Memory B cell (primary cell): ENCODE data around the gene GPC6.
"Not testable (repeated sequence)": the region's sequence is repeated elsewhere in the genome, so short reads cannot be mapped to it uniquely, and the experiment has no call there.

ENCODE experiments used
- ATAC-seq: fragments of 150-1000 bp; cut with Tn5 transposase; 2 replicates; pipeline ENCODE4 v1.10.0; 2021; ENCODE audit warnings: low read depth, mild to moderate bottlenecking, moderate library complexity
- DNase-seq, 2 donors: peaks; one replicate each; pipeline ENCODE4 v3.0.0; 2022; ENCODE audit warnings: low spot score in 2 of 2
- H3K27ac Mint-ChIP-seq: one replicate; pipeline ENCODE4 v1.8.0; 2022; ENCODE audit warnings: mild to moderate bottlenecking, moderate library complexity, mixed read lengths
- H3K27me3 Mint-ChIP-seq: one replicate; pipeline ENCODE4 v1.8.0; 2022; ENCODE audit warnings: mixed read lengths
- H3K36me3 Mint-ChIP-seq: one replicate; pipeline ENCODE4 v1.8.0; 2022; ENCODE audit warnings: mild to moderate bottlenecking, mixed read lengths
- H3K4me1 Mint-ChIP-seq: one replicate; pipeline ENCODE4 v1.8.0; 2022; ENCODE audit warnings: mixed read lengths
- H3K4me3 Mint-ChIP-seq: one replicate; pipeline ENCODE4 v1.8.0; 2022; ENCODE audit warnings: mild to moderate bottlenecking, moderate library complexity, mixed read lengths
- H3K9me3 Mint-ChIP-seq: one replicate; pipeline ENCODE4 v1.8.0; 2022; ENCODE audit warnings: mixed read lengths

The GPC6 gene

DNA sequence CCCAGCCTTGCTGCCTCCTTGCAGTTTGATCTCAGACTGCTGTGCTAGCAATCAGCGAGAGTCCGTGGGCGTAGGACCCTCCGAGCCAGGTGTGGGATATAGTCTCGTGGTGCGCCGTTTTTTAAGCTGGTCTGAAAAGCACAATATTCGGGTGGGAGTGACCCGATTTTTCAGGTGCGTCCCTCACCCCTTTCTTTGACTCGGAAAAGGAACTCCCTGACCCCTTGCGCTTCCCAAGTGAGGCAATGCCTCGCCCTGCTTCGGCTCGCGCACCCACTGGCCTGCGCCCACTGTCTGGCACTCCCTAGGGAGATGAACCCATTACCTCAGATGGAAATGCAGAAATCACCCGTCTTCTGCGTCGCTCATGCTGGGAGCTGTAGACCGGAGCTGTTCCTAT lies 269.5 kb downstream of the GPC6 start:
- ATAC-seq, H3K36me3 Mint-ChIP-seq, H3K27ac Mint-ChIP-seq, H3K27me3 Mint-ChIP-seq, H3K4me1 Mint-ChIP-seq, DNase-seq, H3K4me3 Mint-ChIP-seq, H3K9me3 Mint-ChIP-seq: not testable (repeated sequence)

DNA sequence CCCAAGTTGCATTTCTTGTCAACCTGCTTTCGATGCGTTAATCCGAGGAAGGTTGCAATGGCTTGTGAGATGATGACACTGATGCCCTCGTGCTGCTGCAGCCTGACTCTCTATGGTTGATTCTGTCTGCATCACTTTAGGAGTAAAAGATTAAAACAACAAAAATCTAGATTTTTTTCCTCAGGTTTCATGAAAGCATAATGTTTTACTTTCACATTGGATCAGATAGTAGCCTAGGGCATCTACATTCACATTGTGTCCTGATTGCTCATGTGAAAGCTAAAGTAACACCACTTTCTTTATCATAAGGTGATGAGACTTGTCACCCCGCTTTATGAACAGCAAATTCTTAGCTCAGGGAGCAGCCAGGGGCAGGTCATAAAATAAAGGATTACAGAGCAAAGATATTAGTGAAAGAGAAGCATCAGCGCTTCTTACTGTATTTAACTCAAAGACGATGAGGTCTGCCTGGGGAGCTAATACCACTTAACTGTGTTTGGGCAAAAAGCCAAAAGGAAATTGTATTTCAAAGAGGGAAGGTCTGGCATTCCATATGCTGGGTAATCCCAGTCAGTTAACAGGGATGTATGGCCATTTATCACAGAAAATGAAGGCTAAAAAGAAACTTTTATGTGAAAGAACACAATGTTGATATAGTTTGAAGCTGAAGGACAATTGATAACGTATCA lies 270.5 kb downstream of the GPC6 start:
- no peaks in the 10 kb centered on the region for H3K27me3 Mint-ChIP-seq
- DNase-seq (no peak), ATAC-seq (no peak)
- no peaks in the 10 kb centered on the region for H3K36me3 Mint-ChIP-seq
- no peaks in the 10 kb centered on the region for H3K9me3 Mint-ChIP-seq
- H3K4me3 Mint-ChIP-seq: no peak overlapping the region
- H3K4me1 Mint-ChIP-seq: no peaks in the 10 kb centered on the region
- no peak overlapping the region for H3K27ac Mint-ChIP-seq

DNA sequence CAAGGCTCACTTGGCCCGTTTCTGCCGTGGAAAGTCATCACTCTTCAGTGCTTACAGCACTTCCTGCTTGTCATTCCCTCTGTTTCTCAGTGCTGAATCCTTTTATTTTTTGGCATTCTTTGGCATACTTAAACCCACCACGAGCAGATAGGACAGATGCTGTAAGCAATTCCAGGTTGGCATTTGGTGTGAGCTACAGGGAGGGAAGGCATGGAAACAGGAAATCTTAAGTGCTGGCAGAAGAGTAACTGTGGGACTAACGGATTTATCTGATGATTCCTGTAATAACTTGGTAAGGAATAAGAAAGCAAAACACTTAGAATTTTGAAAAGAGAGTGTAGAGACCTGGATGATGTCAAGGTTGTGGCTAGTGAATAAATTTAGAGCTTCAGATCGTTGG lies 273.4 kb downstream of the GPC6 start:
- ATAC-seq (no peak), DNase-seq (no peak)
- no peaks in the 10 kb centered on the region for H3K9me3 Mint-ChIP-seq
- no peak overlapping the region for H3K4me3 Mint-ChIP-seq
- H3K36me3 Mint-ChIP-seq: no peaks in the 10 kb centered on the region
- no peaks in the 10 kb centered on the region for H3K27me3 Mint-ChIP-seq
- no peaks in the 10 kb centered on the region for H3K4me1 Mint-ChIP-seq
- no peak overlapping the region for H3K27ac Mint-ChIP-seq

DNA sequence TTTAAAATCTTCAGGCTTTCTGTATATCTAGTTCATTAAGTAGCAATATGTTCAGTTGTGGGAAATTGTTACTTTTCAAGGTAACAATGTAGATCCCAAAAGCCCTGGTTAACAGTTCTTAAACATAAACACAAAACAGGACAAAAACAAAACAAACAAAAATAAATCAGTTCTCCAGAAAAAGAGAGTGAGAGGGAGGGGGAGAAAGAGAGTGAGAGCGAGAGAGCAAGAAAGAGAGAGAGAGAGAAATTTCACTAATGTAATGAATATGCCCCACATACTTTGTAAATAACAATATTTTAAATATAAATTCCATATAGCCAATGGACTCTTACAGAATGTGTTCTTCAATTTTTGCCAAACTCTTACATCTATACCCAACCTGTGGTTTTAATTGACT lies 275.5 kb downstream of the GPC6 start:
- peaks cover 1% of the 10 kb centered on the region for H3K9me3 Mint-ChIP-seq
- no peak for ATAC-seq

DNA sequence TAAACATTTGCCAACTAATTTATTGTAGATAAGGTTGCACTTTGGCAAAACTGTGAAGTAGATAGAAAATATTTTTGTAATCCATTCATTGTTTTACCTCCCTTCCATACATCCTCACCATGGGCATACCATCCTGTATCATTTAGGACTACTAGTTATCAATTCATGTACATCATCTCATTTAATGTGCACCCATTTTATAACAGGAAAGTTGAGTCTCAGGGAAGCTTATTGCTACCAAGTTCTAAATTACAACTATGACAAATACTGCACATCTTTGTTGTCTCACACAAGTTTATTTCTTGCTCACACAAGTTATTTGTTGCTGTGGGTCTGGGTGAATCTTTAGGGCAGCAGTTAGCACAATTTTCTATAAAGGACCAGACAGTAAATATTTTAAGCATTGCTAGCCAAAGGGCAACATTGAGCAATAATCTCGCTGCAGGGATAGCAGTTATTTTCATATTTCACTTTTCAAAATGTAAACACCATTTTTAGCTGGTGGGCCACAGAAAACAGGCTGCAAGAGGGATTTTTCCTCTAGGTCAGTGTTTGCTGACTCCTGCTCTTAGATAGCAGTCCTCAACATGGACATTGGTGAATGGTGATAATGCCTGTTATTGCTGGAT lies 276.5 kb downstream of the GPC6 start:
- H3K4me1 Mint-ChIP-seq: no peaks in the 10 kb centered on the region
- no peaks in the 10 kb centered on the region for H3K36me3 Mint-ChIP-seq
- H3K27me3 Mint-ChIP-seq: no peaks in the 10 kb centered on the region
- DNase-seq (no peak), ATAC-seq (no peak)
- H3K9me3 Mint-ChIP-seq: peaks cover 6% of the 10 kb centered on the region
- no peak overlapping the region for H3K27ac Mint-ChIP-seq
- no peak overlapping the region for H3K4me3 Mint-ChIP-seq

More for the DNA sequence above, 275.5 kb downstream of the GPC6 start:
- no peaks in the 10 kb centered on the region for H3K27me3 Mint-ChIP-seq
- no peaks in the 10 kb centered on the region for H3K36me3 Mint-ChIP-seq
- no peaks in the 10 kb centered on the region for H3K4me1 Mint-ChIP-seq
- H3K4me3 Mint-ChIP-seq: no peak overlapping the region
- no peak for DNase-seq
- H3K27ac Mint-ChIP-seq: no peak overlapping the region

DNA sequence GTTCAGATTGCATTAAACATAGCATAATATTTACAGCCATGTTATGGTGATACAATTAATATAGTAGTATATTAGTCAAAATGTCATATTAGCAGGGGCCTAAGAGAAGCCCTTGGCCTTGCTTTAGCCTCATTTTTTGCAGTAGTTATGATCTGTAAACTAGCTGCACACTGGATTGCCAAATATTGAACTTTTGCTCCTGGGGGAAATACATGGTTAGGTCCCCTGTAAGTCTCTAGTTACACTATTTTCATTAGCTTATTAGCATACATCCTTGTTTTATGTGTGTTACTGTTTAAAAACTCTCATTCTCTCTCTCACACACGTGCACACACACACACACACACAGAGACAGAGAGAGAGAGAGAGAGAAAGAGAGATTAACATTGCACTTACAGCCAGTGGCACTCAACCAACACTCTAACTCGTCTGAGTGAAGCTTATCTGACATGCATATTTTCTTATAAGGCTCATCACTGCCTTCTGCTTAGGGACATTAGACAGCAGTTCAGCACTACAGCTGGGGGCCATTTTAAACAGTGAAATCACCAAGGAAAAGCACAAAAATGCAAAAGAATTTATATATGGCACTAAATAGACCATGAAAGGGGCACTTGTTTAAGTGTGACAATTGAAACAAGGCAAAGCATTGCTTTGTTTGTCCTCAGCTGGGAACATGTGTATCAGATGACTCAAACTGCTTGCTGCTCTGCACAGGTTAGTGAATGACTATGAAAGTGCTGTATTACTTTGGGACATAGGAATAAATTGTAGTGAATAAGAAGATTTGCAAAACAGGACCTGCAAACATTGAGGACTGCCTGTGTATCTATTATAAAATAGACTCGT lies 278.7 kb downstream of the GPC6 start:
- H3K27ac Mint-ChIP-seq: no peak overlapping the region
- DNase-seq: no peak
- H3K4me1 Mint-ChIP-seq: no peaks in the 10 kb centered on the region
- ATAC-seq: no peak
- H3K4me3 Mint-ChIP-seq: no peak overlapping the region
- H3K36me3 Mint-ChIP-seq: no peaks in the 10 kb centered on the region
- peaks cover 10% of the 10 kb centered on the region for H3K9me3 Mint-ChIP-seq
- H3K27me3 Mint-ChIP-seq: no peaks in the 10 kb centered on the region

DNA sequence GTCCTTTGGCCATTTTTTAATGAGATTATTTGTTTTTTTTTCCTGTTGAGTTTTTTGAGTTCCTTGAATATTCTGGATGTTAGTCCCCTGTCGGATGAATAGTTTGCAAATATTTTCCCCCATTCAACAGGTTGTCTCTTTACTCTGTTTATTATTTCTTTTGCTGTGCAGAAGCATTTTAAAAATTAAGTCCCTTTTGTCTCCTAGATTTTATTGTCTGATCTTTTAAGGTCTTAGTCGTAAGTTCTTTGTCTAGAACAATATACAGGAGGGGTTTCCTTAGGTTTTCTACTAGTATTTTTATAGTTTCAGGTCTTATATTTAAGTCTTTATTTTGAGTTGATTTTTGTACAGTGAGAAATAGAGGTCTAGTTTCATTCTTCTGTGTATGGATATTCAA lies 284.4 kb downstream of the GPC6 start:
- H3K9me3 Mint-ChIP-seq: peaks cover 10% of the 10 kb centered on the region

DNA sequence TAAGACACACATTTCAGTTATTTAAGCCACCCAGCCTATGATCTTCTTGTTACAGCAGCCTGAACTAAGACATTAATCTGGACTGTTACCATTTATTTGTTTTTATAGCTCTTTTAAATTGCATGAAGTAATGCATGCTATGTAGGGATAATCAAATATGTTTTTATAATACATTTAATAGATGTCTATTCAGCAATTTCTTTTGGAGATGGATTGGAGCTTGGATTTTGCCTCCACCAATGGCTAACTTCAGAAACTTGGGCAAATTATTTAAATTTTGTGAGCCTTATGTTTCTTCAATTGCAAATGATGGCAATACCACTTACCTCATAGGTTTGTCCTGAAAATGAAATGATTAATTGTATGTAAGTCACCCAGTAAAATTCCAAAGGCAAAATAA lies 288.7 kb downstream of the GPC6 start:
- Mint-ChIP-seq H3K36me3 (no peaks in the 10 kb centered on the region), H3K27ac (no peak overlapping the region)

More for the DNA sequence above, 284.4 kb downstream of the GPC6 start:
- H3K27me3 Mint-ChIP-seq: no peaks in the 10 kb centered on the region
- no peak overlapping the region for H3K4me3 Mint-ChIP-seq
- H3K4me1 Mint-ChIP-seq: no peaks in the 10 kb centered on the region
- H3K27ac Mint-ChIP-seq: no peak overlapping the region
- DNase-seq: no peak
- ATAC-seq: no peak
- H3K36me3 Mint-ChIP-seq: no peaks in the 10 kb centered on the region

DNA sequence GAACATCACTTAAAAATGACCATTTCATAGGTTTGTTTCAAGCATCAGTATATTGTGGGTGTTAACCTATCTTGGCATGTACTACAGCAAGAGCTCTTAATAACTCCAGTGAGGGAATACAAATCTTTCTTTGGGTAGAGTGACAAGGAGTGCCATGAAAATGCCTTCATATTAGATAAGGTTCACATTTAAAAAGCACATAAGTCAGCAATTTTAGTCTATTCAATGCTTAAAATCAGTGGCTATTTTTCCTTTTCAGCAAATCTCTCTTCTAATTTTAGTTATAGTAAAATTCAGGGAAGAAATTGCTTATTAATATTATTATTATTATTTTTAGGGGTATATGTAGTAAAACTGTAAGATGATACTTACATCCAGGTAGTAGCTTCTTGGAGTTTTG lies 291.1 kb downstream of the GPC6 start:
- Mint-ChIP-seq H3K27me3 (no peaks in the 10 kb centered on the region), H3K27ac (no peak overlapping the region), H3K9me3 (no peaks in the 10 kb centered on the region), H3K36me3 (no peaks in the 10 kb centered on the region), H3K4me1 (no peaks in the 10 kb centered on the region), H3K4me3 (no peak overlapping the region)
- no peak for ATAC-seq
- no peak for DNase-seq

More for the DNA sequence above, 288.7 kb downstream of the GPC6 start:
- no peaks in the 10 kb centered on the region for H3K27me3 Mint-ChIP-seq
- no peak for DNase-seq
- no peak for ATAC-seq
- H3K9me3 Mint-ChIP-seq: peaks cover 1% of the 10 kb centered on the region
- no peak overlapping the region for H3K4me3 Mint-ChIP-seq
- H3K4me1 Mint-ChIP-seq: no peaks in the 10 kb centered on the region

DNA sequence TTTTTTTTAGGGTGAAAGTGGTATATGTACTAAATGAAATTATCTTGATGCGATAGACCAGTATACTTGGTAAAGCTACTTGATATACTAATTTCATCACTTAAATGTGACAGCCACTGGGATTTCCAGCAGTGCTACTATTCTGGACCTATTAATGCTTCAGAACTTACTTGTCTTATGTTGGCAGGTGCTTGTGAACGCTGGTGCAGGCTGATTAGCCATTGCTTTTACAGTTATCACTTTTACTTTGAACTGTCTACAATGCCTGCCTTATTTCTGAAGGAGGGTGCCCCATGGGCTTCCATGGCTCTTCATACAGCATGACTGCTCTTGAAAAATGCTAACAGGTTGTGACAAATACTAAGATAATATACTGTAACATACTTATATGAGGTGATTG lies 294.7 kb downstream of the GPC6 start:
- ATAC-seq: no peak
- Mint-ChIP-seq H3K9me3 (no peaks in the 10 kb centered on the region), H3K4me1 (no peaks in the 10 kb centered on the region), H3K4me3 (no peak overlapping the region), H3K36me3 (no peaks in the 10 kb centered on the region), H3K27ac (no peak overlapping the region), H3K27me3 (no peaks in the 10 kb centered on the region)
- DNase-seq: no peak

DNA sequence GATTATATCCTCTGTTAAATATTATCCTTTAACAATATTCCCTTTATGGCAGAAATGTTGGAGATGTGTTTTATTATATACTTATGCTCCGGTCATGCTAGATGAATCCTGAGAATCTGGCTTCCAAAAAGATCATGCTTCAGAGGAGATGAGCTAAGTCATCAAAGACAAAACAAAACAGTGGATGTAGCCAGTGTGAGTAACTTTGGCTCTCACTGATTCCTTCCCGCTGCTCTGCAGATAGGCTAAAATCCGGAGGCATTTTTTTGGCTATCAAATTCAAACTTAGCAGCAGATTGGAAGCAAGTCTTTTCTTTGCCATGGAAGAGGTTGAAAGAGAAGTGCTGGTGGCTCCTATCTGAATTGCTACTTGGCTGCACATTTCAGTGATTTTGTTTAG lies 295.9 kb downstream of the GPC6 start:
- Mint-ChIP-seq H3K27ac (no peak overlapping the region), H3K9me3 (no peaks in the 10 kb centered on the region), H3K36me3 (no peaks in the 10 kb centered on the region), H3K4me3 (no peak overlapping the region), H3K27me3 (no peaks in the 10 kb centered on the region), H3K4me1 (no peaks in the 10 kb centered on the region)
- no peak for DNase-seq
- ATAC-seq: no peak

DNA sequence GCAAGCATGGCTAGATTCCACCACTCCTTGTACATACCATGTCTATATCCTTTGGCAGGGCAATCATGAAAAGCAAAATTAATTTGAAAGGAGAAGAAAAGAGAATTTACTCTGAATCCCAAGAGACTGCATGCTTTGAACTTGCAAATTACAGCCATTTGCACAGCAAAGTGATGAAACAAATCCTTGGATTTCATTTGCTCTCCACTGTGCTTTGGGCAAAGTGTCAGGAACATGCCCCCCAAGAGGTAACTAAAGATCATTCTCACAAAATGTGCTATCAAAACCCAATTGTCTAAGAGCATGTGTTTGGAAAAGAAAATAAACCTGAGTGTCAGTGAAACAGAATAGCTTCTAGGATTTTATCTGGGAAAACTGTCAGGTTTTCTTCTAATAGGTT lies 298.5 kb downstream of the GPC6 start:
- Mint-ChIP-seq H3K4me1 (no peaks in the 10 kb centered on the region), H3K9me3 (no peaks in the 10 kb centered on the region), H3K36me3 (no peaks in the 10 kb centered on the region), H3K4me3 (no peak overlapping the region), H3K27ac (no peak overlapping the region), H3K27me3 (no peaks in the 10 kb centered on the region)
- no peak for ATAC-seq
- no peak for DNase-seq

DNA sequence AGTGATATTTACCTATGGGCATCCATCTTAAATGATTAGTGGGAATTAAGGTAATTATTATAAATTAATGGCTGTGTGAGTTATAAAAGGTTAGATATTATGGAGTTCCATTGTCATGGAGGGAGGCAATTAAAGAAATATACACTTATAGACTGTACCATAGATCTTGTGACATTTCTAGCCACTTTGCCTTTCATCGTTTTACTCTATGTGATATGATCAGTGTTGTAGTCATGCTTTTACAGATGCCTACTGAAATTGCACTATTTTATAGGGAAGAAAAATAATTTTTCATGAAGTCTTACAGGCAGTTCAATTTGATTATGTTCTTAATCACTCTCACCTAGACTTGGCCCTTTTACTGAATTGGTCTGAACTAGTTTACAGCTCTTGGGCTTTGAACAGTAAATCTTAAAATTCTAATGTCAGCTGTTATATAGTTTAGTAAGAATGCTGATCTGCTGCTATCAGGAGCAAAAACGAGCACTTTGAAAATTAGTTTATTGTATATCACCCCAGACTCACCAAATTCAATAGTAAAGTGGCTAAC lies 301.2 kb downstream of the GPC6 start:
- Mint-ChIP-seq H3K27ac (no peak overlapping the region), H3K36me3 (no peaks in the 10 kb centered on the region), H3K9me3 (no peaks in the 10 kb centered on the region), H3K27me3 (no peaks in the 10 kb centered on the region), H3K4me1 (no peaks in the 10 kb centered on the region), H3K4me3 (no peak overlapping the region)
- DNase-seq: no peak
- no peak for ATAC-seq

DNA sequence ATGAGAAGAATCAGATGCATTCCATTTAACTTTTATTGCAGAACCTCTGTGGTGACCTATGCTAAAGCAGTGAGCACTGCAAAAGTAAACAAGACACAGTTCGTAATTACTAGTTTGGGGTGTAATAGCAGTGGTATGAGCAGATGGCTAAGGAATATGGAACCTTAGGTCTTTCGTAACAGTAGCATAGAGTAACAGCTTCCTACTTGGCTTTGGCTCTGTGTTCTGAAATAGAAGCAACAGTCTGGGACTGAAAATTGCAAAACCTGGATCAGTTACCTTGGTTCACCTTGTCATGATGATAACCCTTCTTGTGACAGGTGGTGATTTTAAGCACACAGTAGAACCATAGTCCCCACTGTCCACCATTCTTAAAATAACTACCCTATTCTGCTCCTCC lies 303.4 kb downstream of the GPC6 start:
- H3K4me1 Mint-ChIP-seq: no peaks in the 10 kb centered on the region
- no peak overlapping the region for H3K4me3 Mint-ChIP-seq
- no peak for ATAC-seq
- no peaks in the 10 kb centered on the region for H3K9me3 Mint-ChIP-seq
- no peaks in the 10 kb centered on the region for H3K36me3 Mint-ChIP-seq
- no peak for DNase-seq
- H3K27me3 Mint-ChIP-seq: no peaks in the 10 kb centered on the region
- H3K27ac Mint-ChIP-seq: no peak overlapping the region
